ENCODE data around the gene ZNF75A.

- TF ChIP-seq GATA3 (IDR thresholded peaks at IDR 0.05; ENCODE audit: low read depth, low read length) (no peak), GATA2 (IDR thresholded peaks at IDR 0.05; ENCODE audit: low read depth, low read length) (no peak)
Measured at GRCh38 chr16:3356118-3356517, 50.8 kb downstream of the ZNF75A start.

All from SH-SY5Y (cell line).